WTC11 (cell line): ENCODE data around the gene ADCYAP1R1. TPM values are rescaled to one million over a fixed set of nuclear protein-coding genes. Genes with fewer than 3 reads are reported as not detected.

ENCODE experiments used
- ATAC-seq: fragments of 200-7000 bp; cut with Tn5 transposase; 2 replicates; pipeline ENCODE4 v1.10.0; 2021; ENCODE audit warnings: mild to moderate bottlenecking, moderate library complexity
- CTCF ChIA-PET: fragments of 300-600 bp; sonication (Branson Sonifier 250); formaldehyde crosslinking; loops from one replicate; lab custom pipeline; 2021; ENCODE audit warnings: antibody characterized with exemption; lab: Charles Lee
- POLR2A ChIA-PET: fragments of 350-600 bp; sonication (Branson Sonifier 250); formaldehyde crosslinking; loops from one replicate; lab custom pipeline; 2021; ENCODE audit warnings: antibody characterized with exemption; lab: Charles Lee
- DNase-seq: peaks from one replicate; pipeline ENCODE4 v3.0.0; 2021; ENCODE audit warnings: low spot score
- H3K27ac Mint-ChIP-seq: 2 replicates; pipeline ENCODE4 v1.8.0; 2021; ENCODE audit warnings: mixed read lengths
- H3K27me3 Mint-ChIP-seq: 2 replicates; pipeline ENCODE4 v1.8.0; 2021; ENCODE audit warnings: low read depth, mild to moderate bottlenecking, moderate library complexity, mixed read lengths
- H3K36me3 Mint-ChIP-seq: 2 replicates; pipeline ENCODE4 v1.8.0; 2021; ENCODE audit warnings: mixed read lengths
- H3K4me1 Mint-ChIP-seq: 2 replicates; pipeline ENCODE4 v1.8.0; 2022; ENCODE audit warnings: mixed read lengths
- H3K4me3 Mint-ChIP-seq: 2 replicates; pipeline ENCODE4 v1.8.0; 2021; ENCODE audit warnings: mild to moderate bottlenecking, moderate library complexity, mixed read lengths
- H3K9me3 Mint-ChIP-seq: 2 replicates; pipeline ENCODE4 v1.8.0; 2021; ENCODE audit warnings: mixed read lengths
- CREM ChIP-seq: sonication (generic); formaldehyde crosslinking; IDR thresholded peaks from 2 replicates; pipeline ENCODE4 v1.8.1; 2022; ENCODE audit warnings: mild to moderate bottlenecking, missing genetic modification reagents, moderate library complexity
- E2F5 ChIP-seq: sonication (generic); formaldehyde crosslinking; IDR thresholded peaks from 2 replicates; pipeline ENCODE4 v1.8.1; 2022; ENCODE audit warnings: mild to moderate bottlenecking, moderate library complexity, missing genetic modification reagents
- FOXK1 ChIP-seq: sonication (generic); formaldehyde crosslinking; IDR thresholded peaks from 2 replicates; pipeline ENCODE4 v1.8.0; 2022; ENCODE audit warnings: mild to moderate bottlenecking, moderate library complexity, missing genetic modification reagents
- GRHL2 ChIP-seq: fragments of 250-450 bp; sonication (Bioruptor Pico); IDR thresholded peaks from 2 replicates; pipeline ENCODE4 v1.8.0; 2022; ENCODE audit warnings: mild to moderate bottlenecking, moderate library complexity; ENCODE audit not compliant: insufficient replicate concordance, severe bottlenecking
- NFATC4 ChIP-seq: fragments of 250-450 bp; sonication (Bioruptor Pico); IDR thresholded peaks from 2 replicates; pipeline ENCODE4 v1.9.0; 2021; ENCODE audit warnings: mild to moderate bottlenecking
- NR2C2 ChIP-seq: sonication (generic); formaldehyde crosslinking; IDR thresholded peaks from 2 replicates; pipeline ENCODE4 v1.8.0; 2022; ENCODE audit warnings: mild to moderate bottlenecking, missing genetic modification reagents
- OVOL2 ChIP-seq: fragments of 250-450 bp; sonication (Bioruptor Pico); IDR thresholded peaks from 2 replicates; pipeline ENCODE4 v1.9.0; 2021; ENCODE audit warnings: mild to moderate bottlenecking, borderline replicate concordance
- SMAD3 ChIP-seq: sonication (generic); formaldehyde crosslinking; IDR thresholded peaks from 2 replicates; pipeline ENCODE4 v1.8.0; 2022; ENCODE audit warnings: missing genetic modification reagents, mild to moderate bottlenecking, borderline replicate concordance
- SMAD4 ChIP-seq: sonication (generic); formaldehyde crosslinking; IDR thresholded peaks from 2 replicates; pipeline ENCODE4 v1.8.0; 2022; ENCODE audit warnings: mild to moderate bottlenecking, missing genetic modification reagents
- SOX15 ChIP-seq: fragments of 250-450 bp; sonication (Bioruptor Pico); IDR thresholded peaks from 2 replicates; pipeline ENCODE4 v1.9.0; 2021; ENCODE audit warnings: mild to moderate bottlenecking
- ZBTB21 ChIP-seq: sonication (generic); formaldehyde crosslinking; IDR thresholded peaks from 2 replicates; pipeline ENCODE4 v1.8.1; 2023; ENCODE audit warnings: mild to moderate bottlenecking, missing genetic modification reagents, borderline replicate concordance
- ZNF263 ChIP-seq: sonication (generic); formaldehyde crosslinking; IDR thresholded peaks from 2 replicates; pipeline ENCODE4 v1.8.1; 2022; ENCODE audit warnings: low read depth, mild to moderate bottlenecking, moderate library complexity, missing genetic modification reagents
- total RNA-seq: library from RNA; stranded (reverse); gene quantifications from 3 replicates; pipeline ENCODE4 v1.2.3, GENCODE V29; 2021
- TF ChIP-seq, protein P1 (sequence below): fragments of 200-600 bp; IDR thresholded peaks from 2 replicates; pipeline ENCODE4 v1.8.0; 2022; ENCODE audit warnings: antibody characterized with exemption
- TF ChIP-seq, protein P2 (sequence below): sonication (generic); formaldehyde crosslinking; IDR thresholded peaks from 2 replicates; pipeline ENCODE4 v1.8.1; 2022; ENCODE audit warnings: mild to moderate bottlenecking, missing genetic modification reagents, moderate library complexity, borderline replicate concordance
- TF ChIP-seq, protein P3 (sequence below): sonication (generic); formaldehyde crosslinking; conservative IDR thresholded peaks from 2 replicates; pipeline ENCODE4 v1.8.1; 2022; ENCODE audit warnings: mild to moderate bottlenecking, missing genetic modification reagents
- TF ChIP-seq, protein P4 (sequence below): fragments of 250-450 bp; sonication (Bioruptor Pico); IDR thresholded peaks from 2 replicates; pipeline ENCODE4 v1.9.0; 2021; ENCODE audit warnings: mild to moderate bottlenecking, borderline replicate concordance
- TF ChIP-seq, protein P5 (sequence below): sonication (generic); formaldehyde crosslinking; IDR thresholded peaks from 2 replicates; pipeline ENCODE4 v1.8.0; 2023; ENCODE audit warnings: mild to moderate bottlenecking, missing genetic modification reagents
- TF ChIP-seq, protein P6 (sequence below): sonication (generic); formaldehyde crosslinking; IDR thresholded peaks from 2 replicates; pipeline ENCODE4 v1.8.0; 2022; ENCODE audit warnings: mild to moderate bottlenecking, missing genetic modification reagents

Gene ADCYAP1R1
- total RNA-seq, 1 experiment from 2014 or later = 9.9 TPM

DNA sequence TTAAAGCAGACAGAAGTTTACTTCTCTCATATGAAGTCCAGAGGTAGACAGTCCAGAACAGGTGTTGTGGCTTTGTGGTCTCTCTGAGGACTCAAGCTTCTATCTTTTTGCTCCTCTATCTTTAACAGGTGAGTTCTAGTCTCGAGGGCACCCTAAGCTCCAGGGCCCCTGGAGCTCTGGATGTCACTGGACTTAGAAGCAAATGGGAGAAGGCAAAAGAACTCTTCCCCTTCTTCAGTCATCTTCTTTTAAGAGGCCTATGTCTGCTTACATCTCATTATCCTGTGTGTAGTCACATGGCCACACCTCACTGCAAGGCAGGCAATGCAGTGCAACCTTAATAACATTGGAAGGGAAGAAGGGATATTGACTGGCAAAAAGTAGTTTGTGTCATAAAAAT is 61.6 kb downstream of the ADCYAP1R1 start:
- H3K36me3 Mint-ChIP-seq = no peaks in the 10 kb centered on the region
- H3K4me1 Mint-ChIP-seq = no peaks in the 10 kb centered on the region
- POLR2A ChIA-PET = no interaction called here
- no peak overlapping the region for H3K4me3 Mint-ChIP-seq
- H3K27ac Mint-ChIP-seq = no peak overlapping the region
- no peaks in the 10 kb centered on the region for H3K9me3 Mint-ChIP-seq
- DNase-seq (no peak), ATAC-seq (no peak)
- H3K27me3 Mint-ChIP-seq = no peaks in the 10 kb centered on the region
- TF ChIP-seq E2F5 = no peak
- TF ChIP-seq, protein P1, sequence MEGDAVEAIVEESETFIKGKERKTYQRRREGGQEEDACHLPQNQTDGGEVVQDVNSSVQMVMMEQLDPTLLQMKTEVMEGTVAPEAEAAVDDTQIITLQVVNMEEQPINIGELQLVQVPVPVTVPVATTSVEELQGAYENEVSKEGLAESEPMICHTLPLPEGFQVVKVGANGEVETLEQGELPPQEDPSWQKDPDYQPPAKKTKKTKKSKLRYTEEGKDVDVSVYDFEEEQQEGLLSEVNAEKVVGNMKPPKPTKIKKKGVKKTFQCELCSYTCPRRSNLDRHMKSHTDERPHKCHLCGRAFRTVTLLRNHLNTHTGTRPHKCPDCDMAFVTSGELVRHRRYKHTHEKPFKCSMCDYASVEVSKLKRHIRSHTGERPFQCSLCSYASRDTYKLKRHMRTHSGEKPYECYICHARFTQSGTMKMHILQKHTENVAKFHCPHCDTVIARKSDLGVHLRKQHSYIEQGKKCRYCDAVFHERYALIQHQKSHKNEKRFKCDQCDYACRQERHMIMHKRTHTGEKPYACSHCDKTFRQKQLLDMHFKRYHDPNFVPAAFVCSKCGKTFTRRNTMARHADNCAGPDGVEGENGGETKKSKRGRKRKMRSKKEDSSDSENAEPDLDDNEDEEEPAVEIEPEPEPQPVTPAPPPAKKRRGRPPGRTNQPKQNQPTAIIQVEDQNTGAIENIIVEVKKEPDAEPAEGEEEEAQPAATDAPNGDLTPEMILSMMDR = no peak
- TF ChIP-seq FOXK1 (CRISPR knock-in tag) = no peak
- no peak for TF ChIP-seq GRHL2 (CRISPR knock-in tag)
- no peak for TF ChIP-seq CREM (CRISPR knock-in tag)
- no peak for TF ChIP-seq NFATC4 (CRISPR knock-in tag)
- TF ChIP-seq SMAD3 (CRISPR knock-in tag) = no peak
- TF ChIP-seq ZNF263 (CRISPR knock-in tag) = no peak
- TF ChIP-seq, protein P2, sequence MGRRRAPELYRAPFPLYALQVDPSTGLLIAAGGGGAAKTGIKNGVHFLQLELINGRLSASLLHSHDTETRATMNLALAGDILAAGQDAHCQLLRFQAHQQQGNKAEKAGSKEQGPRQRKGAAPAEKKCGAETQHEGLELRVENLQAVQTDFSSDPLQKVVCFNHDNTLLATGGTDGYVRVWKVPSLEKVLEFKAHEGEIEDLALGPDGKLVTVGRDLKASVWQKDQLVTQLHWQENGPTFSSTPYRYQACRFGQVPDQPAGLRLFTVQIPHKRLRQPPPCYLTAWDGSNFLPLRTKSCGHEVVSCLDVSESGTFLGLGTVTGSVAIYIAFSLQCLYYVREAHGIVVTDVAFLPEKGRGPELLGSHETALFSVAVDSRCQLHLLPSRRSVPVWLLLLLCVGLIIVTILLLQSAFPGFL (CRISPR knock-in tag) = no peak
- TF ChIP-seq, protein P3, sequence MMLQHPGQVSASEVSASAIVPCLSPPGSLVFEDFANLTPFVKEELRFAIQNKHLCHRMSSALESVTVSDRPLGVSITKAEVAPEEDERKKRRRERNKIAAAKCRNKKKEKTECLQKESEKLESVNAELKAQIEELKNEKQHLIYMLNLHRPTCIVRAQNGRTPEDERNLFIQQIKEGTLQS (CRISPR knock-in tag) = no peak
- TF ChIP-seq, protein P4, sequence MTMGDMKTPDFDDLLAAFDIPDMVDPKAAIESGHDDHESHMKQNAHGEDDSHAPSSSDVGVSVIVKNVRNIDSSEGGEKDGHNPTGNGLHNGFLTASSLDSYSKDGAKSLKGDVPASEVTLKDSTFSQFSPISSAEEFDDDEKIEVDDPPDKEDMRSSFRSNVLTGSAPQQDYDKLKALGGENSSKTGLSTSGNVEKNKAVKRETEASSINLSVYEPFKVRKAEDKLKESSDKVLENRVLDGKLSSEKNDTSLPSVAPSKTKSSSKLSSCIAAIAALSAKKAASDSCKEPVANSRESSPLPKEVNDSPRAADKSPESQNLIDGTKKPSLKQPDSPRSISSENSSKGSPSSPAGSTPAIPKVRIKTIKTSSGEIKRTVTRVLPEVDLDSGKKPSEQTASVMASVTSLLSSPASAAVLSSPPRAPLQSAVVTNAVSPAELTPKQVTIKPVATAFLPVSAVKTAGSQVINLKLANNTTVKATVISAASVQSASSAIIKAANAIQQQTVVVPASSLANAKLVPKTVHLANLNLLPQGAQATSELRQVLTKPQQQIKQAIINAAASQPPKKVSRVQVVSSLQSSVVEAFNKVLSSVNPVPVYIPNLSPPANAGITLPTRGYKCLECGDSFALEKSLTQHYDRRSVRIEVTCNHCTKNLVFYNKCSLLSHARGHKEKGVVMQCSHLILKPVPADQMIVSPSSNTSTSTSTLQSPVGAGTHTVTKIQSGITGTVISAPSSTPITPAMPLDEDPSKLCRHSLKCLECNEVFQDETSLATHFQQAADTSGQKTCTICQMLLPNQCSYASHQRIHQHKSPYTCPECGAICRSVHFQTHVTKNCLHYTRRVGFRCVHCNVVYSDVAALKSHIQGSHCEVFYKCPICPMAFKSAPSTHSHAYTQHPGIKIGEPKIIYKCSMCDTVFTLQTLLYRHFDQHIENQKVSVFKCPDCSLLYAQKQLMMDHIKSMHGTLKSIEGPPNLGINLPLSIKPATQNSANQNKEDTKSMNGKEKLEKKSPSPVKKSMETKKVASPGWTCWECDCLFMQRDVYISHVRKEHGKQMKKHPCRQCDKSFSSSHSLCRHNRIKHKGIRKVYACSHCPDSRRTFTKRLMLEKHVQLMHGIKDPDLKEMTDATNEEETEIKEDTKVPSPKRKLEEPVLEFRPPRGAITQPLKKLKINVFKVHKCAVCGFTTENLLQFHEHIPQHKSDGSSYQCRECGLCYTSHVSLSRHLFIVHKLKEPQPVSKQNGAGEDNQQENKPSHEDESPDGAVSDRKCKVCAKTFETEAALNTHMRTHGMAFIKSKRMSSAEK (CRISPR knock-in tag) = no peak
- TF ChIP-seq, protein P5, sequence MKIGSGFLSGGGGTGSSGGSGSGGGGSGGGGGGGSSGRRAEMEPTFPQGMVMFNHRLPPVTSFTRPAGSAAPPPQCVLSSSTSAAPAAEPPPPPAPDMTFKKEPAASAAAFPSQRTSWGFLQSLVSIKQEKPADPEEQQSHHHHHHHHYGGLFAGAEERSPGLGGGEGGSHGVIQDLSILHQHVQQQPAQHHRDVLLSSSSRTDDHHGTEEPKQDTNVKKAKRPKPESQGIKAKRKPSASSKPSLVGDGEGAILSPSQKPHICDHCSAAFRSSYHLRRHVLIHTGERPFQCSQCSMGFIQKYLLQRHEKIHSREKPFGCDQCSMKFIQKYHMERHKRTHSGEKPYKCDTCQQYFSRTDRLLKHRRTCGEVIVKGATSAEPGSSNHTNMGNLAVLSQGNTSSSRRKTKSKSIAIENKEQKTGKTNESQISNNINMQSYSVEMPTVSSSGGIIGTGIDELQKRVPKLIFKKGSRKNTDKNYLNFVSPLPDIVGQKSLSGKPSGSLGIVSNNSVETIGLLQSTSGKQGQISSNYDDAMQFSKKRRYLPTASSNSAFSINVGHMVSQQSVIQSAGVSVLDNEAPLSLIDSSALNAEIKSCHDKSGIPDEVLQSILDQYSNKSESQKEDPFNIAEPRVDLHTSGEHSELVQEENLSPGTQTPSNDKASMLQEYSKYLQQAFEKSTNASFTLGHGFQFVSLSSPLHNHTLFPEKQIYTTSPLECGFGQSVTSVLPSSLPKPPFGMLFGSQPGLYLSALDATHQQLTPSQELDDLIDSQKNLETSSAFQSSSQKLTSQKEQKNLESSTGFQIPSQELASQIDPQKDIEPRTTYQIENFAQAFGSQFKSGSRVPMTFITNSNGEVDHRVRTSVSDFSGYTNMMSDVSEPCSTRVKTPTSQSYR (CRISPR knock-in tag) = no peak
- TF ChIP-seq SOX15 (CRISPR knock-in tag) = no peak
- TF ChIP-seq OVOL2 (CRISPR knock-in tag) = no peak
- TF ChIP-seq, protein P6, sequence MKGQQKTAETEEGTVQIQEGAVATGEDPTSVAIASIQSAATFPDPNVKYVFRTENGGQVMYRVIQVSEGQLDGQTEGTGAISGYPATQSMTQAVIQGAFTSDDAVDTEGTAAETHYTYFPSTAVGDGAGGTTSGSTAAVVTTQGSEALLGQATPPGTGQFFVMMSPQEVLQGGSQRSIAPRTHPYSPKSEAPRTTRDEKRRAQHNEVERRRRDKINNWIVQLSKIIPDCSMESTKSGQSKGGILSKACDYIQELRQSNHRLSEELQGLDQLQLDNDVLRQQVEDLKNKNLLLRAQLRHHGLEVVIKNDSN (CRISPR knock-in tag) = no peak
- no peak for TF ChIP-seq NR2C2 (CRISPR knock-in tag)
- no peak for TF ChIP-seq ZBTB21
- no peak for TF ChIP-seq SMAD4 (CRISPR knock-in tag)
- CTCF ChIA-PET = interaction anchor here (0.7 to 1.4 kb wide), 4 partner anchors 9 to 205 kb away, joined by 3 to 4 read pairs (median 3); no protein-coding TSS in a partner anchor
